ENCODE data around the gene CCDC192.

Gene CCDC192

GRCh38 chr5:127961763-127962145 lies 258.6 kb downstream of the CCDC192 start:
- DNase-seq, result no peak

DNA sequence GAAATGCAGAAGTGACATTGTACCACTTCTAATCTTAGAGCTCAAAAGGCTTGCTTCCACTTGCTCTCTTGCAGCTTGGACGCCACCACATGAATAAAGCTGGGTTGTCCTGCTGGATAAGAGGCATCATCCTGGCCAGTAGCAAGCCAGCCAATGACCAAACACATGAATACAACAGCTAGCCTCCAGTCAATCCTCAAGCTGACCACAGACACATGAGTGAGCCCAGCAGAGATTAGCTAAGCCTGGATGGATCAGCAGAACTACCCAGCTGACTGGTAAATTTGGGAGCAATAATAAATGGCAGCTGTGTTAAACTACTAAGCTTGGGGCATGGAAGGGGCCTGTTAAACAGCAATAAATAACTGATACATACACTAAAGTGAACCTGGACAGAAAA lies 259.3 kb downstream of the CCDC192 start:
- DNase-seq, result no peak

DNA sequence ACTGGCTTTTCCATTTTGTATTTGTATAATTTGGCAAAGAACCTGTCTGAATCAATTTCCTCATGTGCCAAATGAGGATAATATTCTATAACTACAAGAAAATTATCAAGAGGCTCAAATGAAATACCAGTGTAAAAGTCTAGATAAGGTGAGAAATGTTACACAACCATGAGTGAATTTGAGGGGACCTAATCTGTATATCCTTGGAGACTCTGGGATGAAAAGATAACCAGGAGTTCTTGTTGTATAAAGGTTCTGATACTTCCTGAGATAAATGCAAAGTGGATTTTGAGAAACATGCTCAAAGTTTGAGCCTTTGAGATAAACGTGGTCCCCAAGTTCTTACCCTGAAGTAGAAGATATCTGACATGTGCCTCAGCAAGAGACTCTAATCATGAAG lies 260.0 kb downstream of the CCDC192 start:
- DNase-seq, result no peak

DNA sequence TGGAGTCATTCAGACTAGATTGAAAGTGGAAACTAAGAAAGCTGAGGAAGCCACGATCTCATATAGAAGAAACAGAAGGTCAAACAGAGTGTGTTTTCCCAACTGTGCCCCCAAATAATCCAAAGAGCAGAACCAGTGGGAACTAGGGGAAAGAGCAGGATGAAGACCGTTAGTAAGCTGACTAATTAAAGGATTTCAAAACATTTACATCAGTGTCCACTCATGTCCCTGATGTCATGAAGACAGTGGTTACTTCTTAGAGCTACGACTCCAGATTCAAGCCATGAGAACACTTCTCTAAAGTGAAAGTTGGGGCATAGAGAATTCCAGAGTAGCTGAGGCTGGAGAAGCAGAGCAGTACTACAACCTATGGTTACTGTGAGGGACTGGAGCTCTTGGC lies 260.7 kb downstream of the CCDC192 start:
- DNase-seq, result no peak

- no peak for DNase-seq
These were observed 264.3 kb downstream of the CCDC192 start for GRCh38 chr5:127967323-127967982.

- DNase-seq, result no peak
These were observed 264.9 kb downstream of the CCDC192 start for GRCh38 chr5:127967983-127968592.

- no peak for DNase-seq
These were observed 265.8 kb downstream of the CCDC192 start for GRCh38 chr5:127969002-127969401.

GRCh38 chr5:127969651-127970050 lies 266.5 kb downstream of the CCDC192 start:
- no peak for DNase-seq

- DNase-seq, result no peak
These were observed 266.9 kb downstream of the CCDC192 start for GRCh38 chr5:127970081-127970480.

GRCh38 chr5:127970854-127971425 lies 267.7 kb downstream of the CCDC192 start:
- DNase-seq, result no peak

DNA sequence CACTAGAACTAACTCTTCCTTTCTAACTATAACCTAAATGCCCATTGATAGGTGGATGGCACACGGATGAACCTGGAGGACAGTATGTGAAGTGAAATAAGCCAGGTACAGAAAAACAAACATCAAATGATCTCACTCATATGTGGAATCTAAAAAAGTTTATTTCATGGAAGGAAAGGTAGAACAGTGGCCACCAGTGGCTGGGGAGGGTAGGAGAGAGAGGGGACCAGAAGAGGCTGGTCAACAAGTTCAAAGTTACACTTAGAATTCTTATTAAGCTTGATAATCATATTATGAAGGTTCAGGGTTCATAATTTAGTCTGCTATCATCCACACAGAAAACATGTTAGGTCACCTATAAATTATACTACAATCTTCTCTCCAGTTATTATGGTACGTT lies 272.8 kb downstream of the CCDC192 start:
- DNase-seq, result no peak

- DNase-seq, result no peak
These were observed 273.3 kb downstream of the CCDC192 start for GRCh38 chr5:127976525-127976924.

DNA sequence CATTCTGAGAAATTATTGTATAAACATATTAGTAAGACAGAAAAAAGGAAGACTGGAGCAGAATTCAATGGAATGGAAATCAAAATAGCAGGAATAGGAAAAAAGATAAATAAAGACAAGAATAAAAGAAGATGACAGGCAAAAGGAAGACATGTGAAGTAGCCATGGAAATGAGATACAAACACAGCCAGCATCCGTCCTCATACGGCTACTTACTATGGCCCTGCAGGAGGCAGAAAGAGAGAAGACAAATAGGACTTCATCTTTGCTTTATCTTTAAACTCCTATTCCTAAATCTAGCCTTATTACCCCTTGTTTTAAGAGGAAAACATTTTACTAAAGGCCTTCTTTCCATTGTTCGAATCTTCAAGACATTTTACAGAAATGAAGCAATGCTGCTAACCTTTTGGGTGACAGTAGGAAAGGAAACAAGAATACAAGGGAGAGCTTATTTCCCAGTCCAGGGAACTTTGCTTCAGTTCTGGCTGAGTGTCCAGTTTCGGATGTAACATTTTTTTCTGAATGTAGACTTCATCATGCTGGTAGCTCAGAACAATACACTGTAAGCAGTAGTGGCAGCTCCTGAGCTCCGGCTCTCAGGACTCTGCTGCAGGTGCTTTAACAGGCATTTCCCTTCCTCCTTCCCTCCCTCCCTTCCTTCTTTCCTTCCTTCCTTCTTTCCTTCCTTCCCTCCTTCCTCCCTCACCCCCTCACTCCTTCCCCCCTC lies 274.0 kb downstream of the CCDC192 start:
- DNase-seq, result no peak

DNA sequence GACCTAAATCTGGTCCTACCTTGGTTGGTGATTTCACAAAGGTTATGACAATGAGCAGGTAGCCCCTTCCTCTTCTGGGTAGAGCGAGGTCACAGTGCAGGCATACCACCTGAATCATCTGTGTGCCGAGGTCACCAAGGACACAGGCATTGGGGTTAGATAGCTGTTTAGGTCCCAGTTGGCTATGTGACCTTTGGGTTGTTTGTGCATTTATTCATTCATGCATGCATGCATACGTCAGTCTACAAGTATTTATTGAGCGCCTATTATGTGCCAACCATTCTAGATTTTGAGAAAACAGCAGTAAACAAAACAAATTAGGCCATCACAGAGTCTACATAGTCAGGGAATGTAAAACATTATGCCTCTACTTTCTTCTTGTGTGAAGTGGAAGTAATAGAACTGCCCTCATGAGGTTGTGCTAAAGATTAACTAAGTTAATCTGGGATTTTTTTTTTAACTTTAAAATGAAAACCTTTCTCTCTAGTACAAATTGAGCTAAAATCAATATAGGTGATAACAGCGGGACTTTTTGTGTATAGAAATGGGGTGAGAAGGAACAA lies 275.6 kb downstream of the CCDC192 start:
- no peak for DNase-seq

- DNase-seq, result no peak
These were observed 276.3 kb downstream of the CCDC192 start for GRCh38 chr5:127979475-127979874.

- no peak for DNase-seq
These were observed 277.7 kb downstream of the CCDC192 start for GRCh38 chr5:127980843-127981242.

GRCh38 chr5:127981498-127981897 lies 278.3 kb downstream of the CCDC192 start:
- no peak for DNase-seq

DNA sequence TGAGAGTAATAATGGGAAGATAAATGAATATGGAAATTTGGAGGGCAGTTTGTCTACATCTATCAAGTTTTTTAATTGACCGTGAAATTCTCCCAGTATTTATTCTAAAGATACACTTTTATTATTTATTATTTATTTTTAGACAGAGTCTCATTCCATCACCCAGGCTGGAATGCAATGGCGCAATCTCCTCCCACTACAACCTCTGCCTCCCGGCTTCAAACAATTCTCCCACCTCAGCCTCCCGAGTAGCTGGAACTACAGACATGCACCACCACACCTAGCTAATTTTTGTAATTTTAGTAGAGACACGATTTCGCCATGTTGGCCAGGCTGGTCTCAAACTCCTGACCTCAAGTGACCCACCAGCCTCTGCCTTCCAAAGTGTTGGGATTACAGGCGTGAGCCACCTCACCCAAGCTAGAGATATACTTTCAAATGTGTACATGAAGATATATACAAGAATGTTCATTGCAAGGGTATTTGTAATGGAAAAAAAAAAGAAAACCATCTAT lies 282.7 kb downstream of the CCDC192 start:
- no peak for DNase-seq

DNA sequence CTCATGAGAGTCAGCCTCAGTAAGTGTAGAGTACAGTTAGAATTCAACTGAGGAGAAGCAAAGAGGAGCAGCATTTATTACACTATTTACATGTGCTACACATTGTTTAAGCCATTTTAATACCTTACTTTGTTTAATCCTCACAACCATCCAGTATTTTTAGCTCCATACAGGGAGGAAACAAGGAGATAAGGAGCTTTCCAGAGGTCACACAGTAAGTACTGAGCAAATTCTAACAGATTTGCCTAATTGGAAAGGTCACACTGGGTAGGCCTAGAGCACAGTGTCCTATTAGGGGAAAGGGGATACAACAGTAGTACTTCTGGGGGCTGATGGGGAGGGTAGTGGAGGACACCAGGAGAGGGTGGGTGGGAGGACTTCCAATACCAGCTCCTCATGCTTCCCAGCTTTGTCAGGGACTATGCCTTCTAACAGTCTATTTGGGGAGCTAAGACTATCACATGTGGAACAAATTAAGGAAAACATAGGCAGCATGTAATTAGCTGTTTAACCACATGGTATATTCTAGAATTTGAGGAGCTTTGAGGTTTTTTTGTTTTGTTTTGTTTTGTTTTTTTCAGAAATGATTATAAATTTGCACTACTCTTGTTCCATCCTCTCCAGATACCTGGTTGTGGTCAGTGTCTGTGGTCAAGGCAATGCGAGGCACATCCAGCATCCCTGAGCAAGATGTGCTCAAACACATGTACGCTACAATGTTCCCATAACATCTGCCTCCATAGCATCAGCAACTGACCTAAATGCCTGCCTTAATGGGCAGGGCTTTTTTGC lies 284.4 kb downstream of the CCDC192 start:
- no peak for DNase-seq

GRCh38 chr5:127988146-127988760 lies 285.1 kb downstream of the CCDC192 start:
- no peak for DNase-seq

All from CD4-positive, alpha-beta T cell treated with Interleukin-1 beta for 1 hour (primary cell).